COLO668 (cell line): Measurements from ENCODE around the gene PREX1.
A peak's percentile ranks its signal among the peaks of the same experiment; 100 is the strongest.
"Not testable (repeated sequence)": the region's sequence is repeated elsewhere in the genome, so short reads cannot be mapped to it uniquely, and the experiment has no call there.

ENCODE experiments used
- DNase-seq: peaks from one replicate; lab custom pipeline; 2025; ENCODE audit not compliant: unreplicated experiment; lab: John Stamatoyannopoulos, UW

The PREX1 gene

GRCh38 chr20:48613926-48614325 is 213.9 kb downstream of the PREX1 start:
- no peak for DNase-seq

DNA sequence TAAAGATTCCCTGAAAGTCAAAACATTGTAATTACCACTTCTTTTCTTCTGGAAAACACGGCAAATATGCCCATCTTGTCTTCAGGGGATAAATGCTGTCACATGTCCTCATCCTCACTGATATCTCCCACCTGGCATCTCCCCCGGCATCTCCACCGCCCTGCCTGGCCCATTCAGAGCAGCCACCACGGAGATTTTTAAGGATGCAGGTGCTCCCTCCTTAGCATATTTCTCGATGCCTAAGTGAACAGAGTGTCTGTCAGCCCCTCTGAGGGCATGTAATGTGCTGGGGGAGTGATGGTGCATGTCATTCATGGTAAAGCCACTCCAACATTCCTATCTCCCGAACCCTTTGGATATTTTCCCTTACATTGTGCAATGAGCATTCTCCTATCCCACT is 215.5 kb downstream of the PREX1 start:
- no peak for DNase-seq

DNA sequence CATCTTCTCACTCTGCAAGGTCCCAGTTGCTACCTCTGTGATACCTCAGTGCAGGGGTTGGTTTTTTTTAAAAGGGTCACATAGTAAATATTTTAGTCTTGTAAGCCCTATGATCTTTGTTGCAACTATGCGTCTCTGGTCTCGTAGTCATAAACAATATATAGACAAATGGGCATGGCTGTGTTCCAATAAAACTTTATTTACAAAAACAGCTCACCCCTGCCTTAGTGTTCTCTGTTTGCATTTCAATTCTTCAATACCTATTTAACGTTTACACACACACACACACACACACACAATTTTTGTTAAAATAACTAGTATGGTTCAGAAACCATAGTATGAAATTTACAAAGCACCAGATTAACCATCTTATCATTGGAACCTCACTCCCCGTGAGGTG is 216.8 kb downstream of the PREX1 start:
- no peak for DNase-seq

DNA sequence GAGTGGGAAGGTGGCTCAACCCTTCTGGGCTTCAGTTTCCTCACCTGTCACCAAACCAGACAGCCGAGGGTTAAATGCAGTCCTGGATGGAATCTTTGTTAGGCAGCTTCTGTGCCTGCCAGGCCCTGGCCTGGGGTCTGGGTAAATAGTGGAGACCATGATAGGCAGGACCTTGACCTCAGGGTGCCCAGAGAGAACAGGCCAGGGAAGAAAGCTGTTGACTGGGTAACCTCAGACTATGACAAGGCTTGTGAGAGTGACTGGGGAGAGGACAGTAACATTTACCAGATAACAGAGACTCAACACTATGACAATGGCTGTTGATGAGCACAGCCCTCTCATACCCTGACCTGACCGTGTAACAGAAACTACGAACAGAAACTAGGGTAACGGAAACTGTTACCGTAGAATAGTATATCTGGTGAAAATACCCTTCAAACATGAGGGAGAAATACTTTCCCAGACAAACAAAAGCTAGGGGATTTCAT is 218.3 kb downstream of the PREX1 start:
- DNase-seq = no peak

GRCh38 chr20:48608756-48609155 is 219.0 kb downstream of the PREX1 start:
- DNase-seq = no peak

DNA sequence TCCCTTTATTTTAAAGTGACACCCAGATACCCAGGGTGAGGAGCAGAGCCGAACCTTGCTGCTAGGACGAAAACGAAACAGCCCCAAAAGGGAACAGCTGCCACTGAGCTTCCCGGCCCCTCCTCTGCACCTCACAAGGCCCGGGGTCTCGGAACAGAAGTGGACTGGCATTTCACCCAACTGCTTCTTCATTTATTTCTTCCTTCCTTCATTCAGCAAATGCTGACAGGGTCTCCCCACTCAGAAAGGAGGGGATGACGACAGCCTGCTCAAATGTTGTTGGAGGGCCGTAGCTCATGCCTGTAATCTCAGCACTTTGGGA is 220.3 kb downstream of the PREX1 start:
- DNase-seq = no peak

- no peak for DNase-seq
Observed at GRCh38 chr20:48606841-48607543, 220.8 kb downstream of the PREX1 start.

- DNase-seq = no peak
Observed at GRCh38 chr20:48606172-48606840, 221.5 kb downstream of the PREX1 start.

GRCh38 chr20:48605364-48606171 is 222.2 kb downstream of the PREX1 start:
- DNase-seq = no peak

- DNase-seq = no peak
Observed at GRCh38 chr20:48604936-48605335, 222.9 kb downstream of the PREX1 start.

GRCh38 chr20:48604426-48604825 is 223.4 kb downstream of the PREX1 start:
- DNase-seq = no peak

GRCh38 chr20:48603819-48604405 is 223.9 kb downstream of the PREX1 start:
- no peak for DNase-seq

GRCh38 chr20:48603116-48603818 is 224.5 kb downstream of the PREX1 start:
- DNase-seq = no peak

GRCh38 chr20:48601798-48602197 is 226.0 kb downstream of the PREX1 start:
- DNase-seq = no peak

- peak; percentile 7 for DNase-seq
Observed at GRCh38 chr20:48600470-48600945, 227.3 kb downstream of the PREX1 start.

- DNase-seq = no peak
Observed at GRCh38 chr20:48599748-48600469, 227.9 kb downstream of the PREX1 start.

GRCh38 chr20:48599106-48599747 is 228.6 kb downstream of the PREX1 start:
- DNase-seq = no peak

GRCh38 chr20:48598303-48598941 is 229.4 kb downstream of the PREX1 start:
- DNase-seq = not testable (repeated sequence)
